NCI-H460 (cell line): ENCODE results near the gene ETV7. TPM values are rescaled to one million over a fixed set of nuclear protein-coding genes. Genes with fewer than 3 reads are reported as not detected.
"Not testable (repeated sequence)": the region's sequence is repeated elsewhere in the genome, so short reads cannot be mapped to it uniquely, and the experiment has no call there.

ENCODE experiments used
- DNase-seq: peaks from one replicate; pipeline ENCODE4 v3.0.0-alpha.2; 2016; ENCODE audit warnings: low read depth; ENCODE audit errors: extremely low read depth
- total RNA-seq: library from RNA; depleted of rRNA; stranded (reverse); fragments of >200 nt; shearing (Covaris generic); gene quantifications from 2 replicates; pipeline ENCODE4 v1.2.3, GENCODE V29; 2014

Gene ETV7
- total RNA-seq, 1 experiment from 2014 or later = 0.52 TPM

DNA sequence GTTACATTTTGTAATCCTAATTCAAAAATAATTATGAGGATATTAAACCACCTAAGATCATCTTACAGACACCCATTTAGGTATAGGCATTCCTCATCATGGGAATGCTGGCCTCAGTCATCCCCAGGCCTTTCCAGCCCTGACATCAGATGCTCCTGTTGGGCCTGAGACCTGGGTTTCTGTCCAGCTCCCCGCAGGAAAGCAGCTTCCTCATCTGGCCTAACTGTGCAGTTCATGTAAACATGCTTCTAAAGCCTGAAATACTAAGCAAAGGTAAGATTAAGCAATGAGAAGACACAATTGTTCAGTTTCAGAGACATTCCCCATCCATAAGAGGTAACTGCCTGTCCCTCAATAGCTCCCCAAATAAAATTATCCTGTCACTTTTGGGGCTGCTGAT lies 19.0 kb downstream of the ETV7 start:
- no peak for DNase-seq

DNA sequence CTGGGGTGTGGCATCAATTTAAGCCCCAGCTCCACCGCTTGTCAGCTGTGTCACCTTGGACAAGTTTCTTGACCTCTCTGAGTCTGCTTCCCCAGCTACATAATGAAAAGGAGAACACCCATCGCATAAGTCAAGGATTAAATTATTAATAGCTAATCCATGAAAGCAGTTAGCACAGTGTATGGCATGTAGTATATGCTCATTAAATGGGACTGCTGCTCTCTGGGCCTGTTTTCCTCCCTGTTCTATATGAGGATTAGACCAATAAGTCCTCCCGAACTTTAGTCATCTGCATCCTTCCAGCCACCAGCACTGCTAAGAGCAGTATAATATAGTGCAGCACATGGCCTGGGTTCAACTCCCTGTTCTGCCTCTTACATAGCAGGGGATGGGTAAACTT lies 19.7 kb downstream of the ETV7 start:
- DNase-seq = no peak

DNA sequence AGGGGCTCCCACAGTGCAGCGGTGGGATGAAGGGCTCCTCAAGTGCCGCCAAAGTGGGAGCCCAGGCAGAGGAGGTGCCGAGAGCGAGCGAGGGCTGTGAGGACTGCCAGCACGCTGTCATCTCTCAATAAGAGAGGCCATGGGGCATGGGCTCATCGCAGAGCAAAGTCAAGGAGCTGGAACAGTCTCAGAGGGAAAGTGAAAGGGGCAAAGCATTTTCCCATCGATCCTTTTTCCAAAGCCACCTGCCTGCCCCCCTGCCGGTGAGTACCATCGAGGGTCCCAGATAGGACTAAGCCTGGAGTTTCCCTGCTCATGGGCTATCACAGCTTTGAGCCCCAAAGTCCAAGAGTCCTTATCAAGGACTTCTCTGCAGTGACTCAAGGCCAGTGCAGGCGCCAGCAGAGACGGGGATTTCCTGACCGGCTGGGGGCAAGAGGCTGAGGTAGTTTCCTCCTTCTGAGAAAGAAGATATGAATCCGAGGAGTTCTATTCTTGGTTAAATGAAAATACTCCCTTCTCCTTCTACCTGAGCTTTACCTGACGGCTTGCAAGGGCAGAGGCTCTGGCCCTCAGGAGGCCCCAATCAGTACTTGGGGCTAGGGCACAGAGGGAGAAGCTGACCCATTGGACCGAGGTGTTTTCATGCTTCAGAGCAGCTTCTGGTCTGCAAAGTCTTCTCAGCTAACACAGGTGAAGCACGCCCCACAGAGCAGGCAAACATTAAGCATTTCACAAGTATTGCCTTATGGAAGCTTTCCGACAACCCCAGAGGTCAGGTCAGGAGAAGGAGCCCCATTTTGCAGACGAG lies 22.6 kb downstream of the ETV7 start:
- no peak for DNase-seq

DNA sequence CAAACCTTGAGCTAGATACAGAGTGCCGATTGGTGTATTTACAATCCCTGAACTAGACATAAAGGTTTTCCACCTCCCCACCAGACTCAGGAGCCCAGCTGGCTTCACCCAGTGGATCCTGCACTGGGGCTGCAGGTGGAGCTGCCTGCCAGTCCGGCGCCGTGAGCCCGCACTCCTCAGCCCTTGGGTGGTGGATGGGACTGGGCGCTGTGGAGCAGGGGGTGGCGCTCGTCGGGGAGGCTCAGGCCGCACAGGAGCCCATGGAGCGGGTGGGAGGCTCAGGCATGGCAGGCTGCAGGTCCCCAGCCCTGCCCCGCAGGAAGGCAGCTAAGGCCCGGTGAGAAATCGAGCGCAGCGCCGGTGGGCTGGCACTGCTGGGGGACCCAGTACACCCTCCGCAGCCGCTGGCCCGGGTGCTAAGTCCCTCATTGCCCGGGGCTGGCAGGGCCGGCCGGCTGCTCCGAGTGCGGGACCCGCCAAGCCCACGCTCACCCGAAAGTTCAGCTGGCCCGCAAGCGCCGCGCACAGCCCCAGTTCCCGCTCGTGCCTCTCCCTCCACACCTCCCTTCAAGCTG lies 23.3 kb downstream of the ETV7 start:
- not testable (repeated sequence) for DNase-seq

DNA sequence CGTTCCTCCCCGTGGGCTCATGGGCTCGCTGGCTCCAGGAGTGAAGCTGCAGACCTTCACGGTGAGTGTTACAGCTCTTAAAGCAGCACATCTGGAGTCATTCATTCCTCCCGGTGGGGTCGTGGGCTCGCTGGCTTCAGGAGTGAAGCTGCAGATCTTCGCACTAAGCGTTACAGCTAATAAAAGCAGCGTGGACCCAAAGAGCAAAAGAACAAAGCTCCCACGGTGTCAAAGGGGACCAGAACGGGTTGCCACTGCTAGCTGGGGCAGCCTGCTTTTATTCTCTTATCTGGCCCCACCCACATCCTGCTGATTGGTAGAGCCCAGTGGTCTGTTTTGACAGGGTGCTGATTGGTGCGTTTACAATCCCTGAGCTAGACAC lies 24.1 kb downstream of the ETV7 start:
- not testable (repeated sequence) for DNase-seq

DNA sequence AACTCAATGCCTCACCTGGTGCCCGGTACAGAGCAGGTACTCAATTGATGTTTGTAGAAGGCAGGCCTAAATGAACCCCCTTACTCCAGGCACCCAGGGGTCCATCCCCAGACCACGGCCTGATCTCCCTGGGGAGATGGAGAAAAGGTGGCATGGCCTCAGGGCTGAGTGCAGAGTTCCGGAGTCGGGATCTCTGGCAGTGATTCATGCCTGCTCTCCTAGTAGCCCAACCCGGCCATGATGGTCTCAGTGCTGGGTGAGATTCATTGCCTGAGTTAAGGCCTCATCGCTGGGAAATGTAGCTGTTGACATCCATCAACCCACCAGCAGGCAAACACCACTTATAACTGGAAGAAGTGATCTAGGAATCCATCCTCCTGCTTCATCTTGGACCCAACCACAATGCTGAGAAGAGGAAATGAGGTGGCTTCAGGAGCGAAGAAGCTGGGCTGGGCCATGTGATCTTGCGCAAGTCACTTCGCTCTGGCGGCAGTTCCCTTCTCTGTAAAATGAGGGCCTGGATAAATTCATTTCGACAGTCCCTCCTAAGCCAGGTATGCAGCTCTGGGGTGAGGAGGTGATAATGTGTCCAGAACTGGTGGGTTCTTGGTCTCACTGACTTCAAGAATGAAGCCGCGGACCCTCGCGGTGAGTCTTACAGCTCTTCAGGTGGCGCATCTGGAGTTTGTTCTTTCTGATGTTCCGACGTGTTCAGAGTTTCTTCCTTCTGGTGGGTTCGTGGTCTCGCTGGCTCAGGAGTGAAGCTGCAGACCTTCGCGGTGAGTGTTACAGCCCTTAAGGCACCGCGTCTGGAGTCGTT lies 24.7 kb downstream of the ETV7 start:
- no peak for DNase-seq

DNA sequence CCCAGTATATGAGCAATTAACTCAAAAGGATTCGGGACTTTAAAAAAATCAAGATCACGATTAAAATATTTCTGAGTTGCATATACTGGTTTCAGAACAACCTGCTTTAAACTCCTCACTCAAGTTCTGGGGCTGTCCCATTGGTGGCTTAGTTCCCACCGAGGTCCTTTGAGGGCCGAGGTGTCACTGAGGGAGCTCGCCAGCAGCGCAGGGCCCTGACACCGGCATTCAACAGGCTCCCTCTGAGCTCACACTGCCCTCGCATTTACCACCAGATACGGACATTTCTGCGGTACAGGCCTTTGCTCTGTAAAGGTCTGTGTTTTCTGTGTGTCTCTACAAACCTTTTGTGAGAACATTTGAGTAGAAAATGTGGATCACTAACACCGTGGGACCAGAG lies 26.4 kb downstream of the ETV7 start:
- no peak for DNase-seq

DNA sequence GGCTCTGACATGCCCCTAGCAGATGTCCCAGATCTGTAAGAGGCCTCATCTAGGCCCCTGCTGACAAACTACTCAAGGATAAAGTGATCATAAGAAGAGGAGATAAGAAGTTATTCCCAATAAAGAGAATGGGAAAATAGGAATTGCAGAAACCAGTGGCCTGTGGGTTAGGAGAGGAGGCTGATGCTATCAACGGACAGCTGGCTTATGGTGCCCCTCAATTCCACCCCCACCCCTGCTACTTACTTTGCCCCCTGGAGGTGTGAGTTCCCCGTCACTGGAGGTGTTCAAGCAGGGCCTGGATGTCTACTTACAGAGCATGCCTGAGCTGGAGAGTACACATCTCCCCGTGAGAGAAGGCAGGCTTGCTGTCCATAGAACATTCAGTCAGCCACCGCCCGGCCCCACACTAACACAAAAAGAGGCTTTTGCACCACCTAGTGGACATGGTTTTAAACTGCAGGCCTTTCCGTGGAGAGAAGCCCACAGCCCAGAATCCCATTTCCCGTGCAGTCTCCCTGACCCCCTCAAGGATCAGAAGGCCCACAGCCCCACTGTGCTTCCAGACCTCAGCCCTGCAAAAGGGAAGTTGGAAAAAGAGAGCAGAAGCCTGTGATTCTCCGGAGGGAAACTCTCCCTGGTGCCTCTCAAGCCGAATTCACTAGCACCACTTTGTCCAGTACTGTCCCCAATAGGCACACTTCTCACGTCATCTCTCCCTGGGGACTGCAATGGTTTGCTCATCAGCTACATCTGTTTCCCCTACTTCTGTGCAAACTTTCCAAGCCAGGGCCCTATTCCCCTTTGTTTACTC lies 27.0 kb downstream of the ETV7 start:
- DNase-seq = peak; percentile 73

DNA sequence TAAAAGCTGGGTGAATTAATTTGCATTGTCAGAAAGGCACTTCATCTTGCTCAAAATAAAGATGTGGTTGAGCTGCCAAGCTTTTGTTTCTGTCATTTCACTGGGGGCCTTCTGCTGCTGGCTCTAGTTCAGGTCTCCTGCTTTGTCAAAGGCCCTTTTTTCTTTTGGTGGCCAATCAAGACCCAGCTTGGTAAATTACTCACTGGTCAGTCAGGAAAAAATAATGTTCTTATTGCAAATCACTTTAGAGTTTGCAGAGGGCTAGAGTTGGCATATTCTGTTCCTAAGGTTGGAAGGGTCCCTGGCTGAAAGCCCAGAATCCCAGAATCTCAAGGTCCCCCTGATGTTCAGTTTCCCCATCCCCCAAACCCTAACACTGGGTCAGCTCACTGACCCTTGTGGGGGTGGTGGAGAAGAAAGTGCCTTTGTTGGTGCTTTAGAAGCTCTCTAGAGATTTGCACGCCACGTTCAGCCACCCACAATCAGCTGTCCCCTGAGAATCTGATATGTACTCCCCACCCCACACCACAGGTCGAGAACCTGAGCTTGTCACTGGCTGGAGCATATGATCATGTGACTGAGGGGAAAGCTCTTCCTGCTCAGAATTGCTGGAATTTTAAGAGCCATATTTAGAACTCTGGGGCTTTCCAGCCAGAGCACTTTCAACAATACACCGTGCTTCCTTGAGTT lies 29.1 kb downstream of the ETV7 start:
- DNase-seq = no peak

DNA sequence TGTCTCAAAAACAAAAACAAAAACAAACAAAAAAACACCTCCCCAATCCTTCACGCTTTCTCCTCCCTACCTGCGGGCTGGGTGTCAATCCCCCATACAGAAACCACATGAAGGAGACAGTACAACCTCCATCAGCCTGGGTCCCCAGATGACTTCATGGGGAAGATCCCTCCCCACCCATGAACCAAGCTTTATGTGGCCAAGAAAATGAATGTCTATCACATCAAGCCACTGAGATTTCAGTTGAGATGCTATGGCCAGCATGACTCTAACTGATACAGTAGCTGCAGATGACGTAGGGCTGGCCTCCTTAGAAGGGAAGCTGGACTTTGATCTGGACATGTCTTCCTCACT lies 29.6 kb downstream of the ETV7 start:
- no peak for DNase-seq

DNA sequence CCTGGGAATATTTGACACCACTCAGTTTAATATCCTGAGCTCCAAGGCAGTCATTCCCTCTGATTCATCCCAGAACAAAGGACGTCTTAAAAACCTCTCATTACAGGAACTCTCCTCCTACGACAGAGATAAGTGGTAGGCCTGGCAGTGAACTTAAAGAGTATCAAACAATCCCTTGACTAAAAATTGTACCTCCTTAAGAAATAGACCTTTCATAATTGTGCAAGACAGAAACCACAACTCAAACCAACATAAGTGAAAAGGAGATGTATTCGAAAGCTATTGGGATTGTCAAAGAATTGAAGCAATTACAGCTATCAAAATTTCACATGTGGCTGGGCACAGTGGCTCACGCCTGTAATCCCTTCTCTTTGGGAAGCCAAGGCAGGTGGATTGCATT lies 31.6 kb downstream of the ETV7 start:
- no peak for DNase-seq

DNA sequence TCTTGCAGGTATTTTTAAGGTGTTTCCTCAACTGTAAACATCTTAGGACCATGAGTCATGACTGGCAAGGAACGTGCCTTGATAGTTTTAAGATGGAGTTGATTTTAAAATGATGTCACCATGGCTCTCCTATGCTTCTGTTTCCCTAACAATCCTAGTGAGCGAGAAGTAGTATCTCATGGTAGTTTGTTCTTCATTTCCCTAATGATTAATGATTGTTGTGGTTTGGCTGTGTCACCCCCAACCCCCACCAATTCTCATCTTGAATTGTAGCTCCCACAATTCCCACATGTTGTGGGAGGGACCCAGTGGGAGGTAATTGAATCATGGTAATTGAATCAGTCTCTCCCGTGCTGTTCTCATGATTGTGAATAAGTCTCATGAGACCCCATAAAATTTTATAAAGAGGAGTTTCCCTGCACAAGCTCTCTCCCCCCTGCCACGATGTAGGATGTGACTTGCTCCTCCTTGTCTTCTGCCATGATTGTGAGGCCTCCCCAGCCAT lies 34.0 kb downstream of the ETV7 start:
- DNase-seq = no peak

DNA sequence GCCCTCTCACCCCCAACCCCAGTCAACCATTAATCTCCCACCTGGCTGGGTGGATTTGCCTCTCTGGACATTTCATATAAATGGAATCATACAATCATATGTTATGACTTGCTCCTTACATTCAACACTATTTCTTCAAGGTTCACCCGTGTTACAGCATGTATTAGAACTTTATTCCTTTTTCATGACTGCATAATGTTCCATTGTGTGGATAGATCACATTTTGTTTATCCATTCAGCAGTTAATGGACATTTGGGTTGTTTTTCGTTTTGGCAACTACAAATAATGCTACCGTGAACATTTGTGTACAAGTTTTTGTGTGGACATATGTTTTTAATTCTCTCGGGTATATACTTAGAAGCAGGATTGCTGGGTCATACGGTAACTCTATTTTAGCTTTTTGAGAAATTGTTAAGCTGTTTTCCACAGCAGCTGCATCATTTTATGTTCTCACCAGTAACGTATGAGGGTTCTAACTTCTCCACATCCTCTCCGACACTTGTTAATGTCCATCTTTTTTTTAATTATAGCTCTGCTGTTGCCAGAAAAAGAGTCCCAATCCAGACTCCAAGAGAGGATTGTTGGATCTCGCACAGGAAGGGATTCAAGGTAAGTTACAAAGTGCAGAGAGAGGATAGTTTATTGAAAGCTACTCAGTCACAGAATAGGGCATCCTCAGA lies 34.9 kb downstream of the ETV7 start:
- DNase-seq = no peak

DNA sequence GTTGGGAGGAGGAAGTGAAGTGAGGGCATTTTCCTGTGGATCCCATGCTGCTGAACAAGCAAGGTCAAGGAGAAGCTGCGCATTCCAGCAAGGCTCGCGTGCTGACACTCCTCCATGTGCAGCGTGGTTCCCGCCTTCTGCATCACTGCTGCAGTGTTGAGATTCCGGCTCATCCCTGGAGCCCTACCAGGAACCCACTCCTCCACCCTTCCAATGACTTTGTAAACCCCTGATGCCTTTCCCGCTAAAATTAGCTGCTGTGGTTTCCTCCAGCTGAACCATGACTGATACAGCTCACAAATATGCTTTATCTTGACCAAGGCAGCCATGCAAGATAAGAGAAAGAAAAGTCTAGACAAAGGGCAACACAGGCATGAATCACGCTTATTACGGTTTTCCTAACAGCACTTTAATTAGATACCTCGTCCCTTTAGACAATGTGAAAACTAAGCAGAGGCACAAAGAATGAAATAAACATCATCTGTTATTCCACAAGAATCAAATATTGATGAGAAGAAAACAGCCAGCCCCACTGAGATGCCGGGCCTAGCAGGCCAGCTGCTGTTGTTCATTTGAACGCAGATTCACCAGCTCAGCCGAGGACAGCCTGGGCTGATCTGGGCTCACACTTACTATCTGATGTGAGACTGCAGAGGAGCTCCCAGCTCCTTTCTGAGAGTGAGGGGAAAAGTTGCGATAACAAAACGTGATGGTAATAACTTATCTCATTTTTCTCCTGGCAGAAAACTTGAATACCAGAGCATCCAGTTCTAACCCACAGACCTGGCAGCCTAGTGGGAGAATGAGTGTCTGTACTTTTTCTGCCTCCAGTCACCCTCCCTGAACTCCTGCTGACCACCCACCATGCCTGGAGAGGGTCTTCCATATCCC lies 36.5 kb downstream of the ETV7 start:
- no peak for DNase-seq

DNA sequence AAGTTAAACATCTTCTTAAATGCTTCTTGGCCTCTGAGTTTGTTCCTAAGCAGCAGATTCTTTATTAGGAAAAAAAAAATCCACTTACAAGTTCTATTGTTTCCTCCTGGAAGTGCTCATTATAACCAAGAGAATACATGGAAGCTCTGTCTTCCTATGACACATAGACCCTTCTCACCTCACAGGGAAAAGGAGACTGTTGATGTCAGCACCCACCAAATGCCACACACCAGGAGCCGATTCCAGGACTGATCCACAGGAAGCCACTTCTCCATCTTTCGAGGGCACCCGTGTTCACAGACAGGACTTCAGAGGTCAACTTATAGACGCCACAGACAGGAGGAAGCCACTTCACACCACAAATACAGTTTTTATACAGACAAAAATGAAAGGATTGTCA lies 37.4 kb downstream of the ETV7 start:
- no peak for DNase-seq

DNA sequence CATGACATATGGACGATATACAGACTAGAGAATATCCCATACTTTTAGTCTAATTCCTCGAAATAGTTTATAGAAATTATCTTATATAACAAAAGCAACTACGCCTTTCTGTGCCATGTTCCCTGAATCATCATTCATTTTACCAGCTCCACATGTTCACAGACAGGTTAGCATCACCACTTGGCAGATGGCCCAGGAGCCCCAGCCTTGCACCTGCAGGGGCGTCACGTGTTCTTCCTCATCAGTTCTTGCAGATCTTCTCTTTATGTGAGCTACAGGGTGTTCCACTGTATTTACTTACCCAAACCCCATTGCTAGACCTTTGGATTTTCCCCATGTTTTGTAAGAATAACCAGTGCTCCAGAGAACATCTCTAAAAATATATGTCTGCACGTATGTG lies 38.2 kb downstream of the ETV7 start:
- DNase-seq = no peak

DNA sequence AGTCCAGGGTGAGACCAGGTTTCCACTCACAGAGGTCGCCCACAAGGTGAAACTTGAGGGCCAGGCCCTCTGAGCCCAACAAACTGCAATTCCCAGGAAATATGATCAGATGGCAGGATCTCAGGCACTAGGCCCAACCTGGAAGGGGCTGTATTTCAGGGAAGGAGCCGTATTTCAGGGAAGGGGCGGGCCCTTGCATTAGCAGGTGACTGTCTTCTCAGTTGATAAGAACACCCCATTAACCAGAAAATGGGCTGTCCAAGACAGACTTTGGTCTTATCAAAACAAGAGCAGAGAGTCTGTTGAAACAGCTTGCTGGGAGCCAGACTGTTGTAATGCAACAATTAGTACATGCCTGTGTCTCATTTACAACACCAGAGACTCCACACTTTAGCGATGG lies 39.8 kb downstream of the ETV7 start:
- DNase-seq = no peak

DNA sequence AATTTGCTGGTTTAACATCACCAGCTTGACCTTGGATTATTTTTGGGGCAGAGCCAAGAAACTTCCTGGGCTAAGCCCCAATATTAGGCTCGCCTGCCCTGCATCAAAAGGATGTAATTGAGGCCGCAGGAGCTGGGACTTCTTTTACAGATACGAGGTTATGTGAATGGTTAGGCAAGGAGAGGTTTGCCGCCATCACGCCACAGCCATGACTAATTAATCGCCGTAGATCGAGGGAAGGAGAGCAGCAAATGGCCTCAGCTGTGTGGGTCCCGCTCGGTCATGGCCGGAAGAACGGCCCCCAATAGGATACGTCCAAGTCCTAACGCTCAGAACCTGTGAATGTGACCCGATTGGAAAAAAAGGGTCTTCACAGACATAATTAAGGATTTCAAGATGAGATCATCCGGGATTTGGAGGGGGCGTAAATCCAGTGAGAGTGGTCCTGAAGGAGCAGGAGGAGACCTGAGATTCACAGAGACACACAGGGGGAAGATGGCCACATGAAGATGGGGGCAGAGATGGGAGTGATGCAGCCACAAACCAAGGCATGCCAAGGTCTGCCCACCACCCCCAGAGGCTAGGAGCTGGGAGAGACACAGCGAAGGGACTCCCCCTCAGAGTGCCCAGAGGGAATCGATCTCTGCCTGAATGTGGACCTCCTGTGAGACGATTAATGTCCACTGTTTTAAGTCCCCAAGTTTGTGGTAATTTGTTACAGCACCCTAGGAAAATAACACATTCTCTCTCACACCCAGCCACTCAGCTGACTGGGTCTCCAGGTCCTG lies 40.8 kb downstream of the ETV7 start:
- DNase-seq = no peak
